Mucosa of rectum (tissue), 2 donors: Measurements from ENCODE around the gene OTOP1.
"Not testable (repeated sequence)": the region's sequence is repeated elsewhere in the genome, so short reads cannot be mapped to it uniquely, and the experiment has no call there.

Experiments used
- H3K27ac ChIP-seq, 2 donors: one replicate each; pipeline ENCODE4 v1.7.0; 2013; ENCODE audit warnings: inconsistent platforms in 2 of 2, low read depth in 2 of 2, low read length in 2 of 2
- H3K27me3 ChIP-seq, 2 donors: one replicate each; pipeline ENCODE4 v1.7.0; 2013; ENCODE audit warnings: low read length in 2 of 2; ENCODE audit not compliant: control insufficient read depth in 2 of 2, insufficient read depth in 2 of 2
- H3K36me3 ChIP-seq, 2 donors: one replicate each; pipeline ENCODE4 v1.7.0; 2013; ENCODE audit warnings: low read length in 2 of 2; ENCODE audit not compliant: control insufficient read depth in 2 of 2, insufficient read depth in 2 of 2
- H3K4me1 ChIP-seq, 2 donors: one replicate each; pipeline ENCODE4 v1.7.0; 2013; ENCODE audit warnings: low read length in 2 of 2, mild to moderate bottlenecking in 1 of 2; ENCODE audit not compliant: control insufficient read depth in 2 of 2, insufficient read depth in 2 of 2
- H3K4me3 ChIP-seq, 2 donors: one replicate each; pipeline ENCODE4 v1.7.0; 2013; ENCODE audit warnings: low read length in 2 of 2
- H3K9ac ChIP-seq, 2 donors: one replicate each; pipeline ENCODE4 v1.7.0; 2013; ENCODE audit warnings: low read length in 2 of 2, low read depth in 1 of 2, mild to moderate bottlenecking in 1 of 2
- H3K9me3 ChIP-seq, 2 donors: one replicate each; pipeline ENCODE4 v1.7.0; 2013; ENCODE audit warnings: low read length in 2 of 2; ENCODE audit not compliant: control insufficient read depth in 2 of 2
- donor health status: healthy.
- donor health status: Normal muscosa, but diverticular disease.

Gene OTOP1

GRCh38 chr4:4165701-4166392, 60.9 kb downstream of the OTOP1 start:
- H3K36me3 ChIP-seq, H3K27ac ChIP-seq, H3K4me3 ChIP-seq, H3K9ac ChIP-seq, H3K27me3 ChIP-seq, H3K4me1 ChIP-seq, H3K9me3 ChIP-seq: not testable (repeated sequence)

DNA sequence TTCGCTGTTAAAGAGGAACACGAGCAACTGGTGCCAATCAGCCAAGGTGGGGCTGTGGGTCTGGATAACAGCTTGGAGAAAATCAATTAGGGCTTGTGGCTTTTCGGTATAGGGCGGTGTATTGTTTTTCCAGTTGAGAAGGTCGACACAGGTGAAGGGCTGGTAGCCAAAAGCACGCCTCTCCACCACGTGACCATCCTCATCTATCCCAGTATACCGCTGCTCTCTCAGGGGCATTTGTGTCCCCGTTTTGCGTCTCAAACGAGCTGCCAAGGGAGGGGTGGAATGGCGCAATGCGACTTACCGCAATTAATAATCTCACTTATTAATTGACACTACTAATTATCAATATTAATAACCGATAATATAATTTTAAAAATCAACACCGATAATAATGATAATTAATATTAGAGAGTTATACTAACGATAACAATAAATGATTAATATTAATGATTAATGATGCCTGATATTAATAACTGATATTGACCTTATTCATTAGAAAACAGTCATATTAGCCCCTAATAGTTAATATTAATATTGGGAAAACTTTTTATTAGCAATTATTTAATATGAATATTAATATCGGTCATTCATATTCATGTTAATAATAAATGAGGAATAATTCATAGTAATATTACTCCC, 62.1 kb downstream of the OTOP1 start:
- not testable (repeated sequence) for H3K4me3 ChIP-seq, H3K9ac ChIP-seq, H3K9me3 ChIP-seq, H3K36me3 ChIP-seq, H3K4me1 ChIP-seq, H3K27me3 ChIP-seq, H3K27ac ChIP-seq

- H3K9me3 ChIP-seq, H3K36me3 ChIP-seq, H3K27ac ChIP-seq, H3K9ac ChIP-seq, H3K4me1 ChIP-seq, H3K4me3 ChIP-seq, H3K27me3 ChIP-seq: not testable (repeated sequence)
Measured at GRCh38 chr4:4162186-4162585, 64.5 kb downstream of the OTOP1 start.

GRCh38 chr4:4160956-4161665, 65.6 kb downstream of the OTOP1 start:
- H3K9ac ChIP-seq, H3K27me3 ChIP-seq, H3K27ac ChIP-seq, H3K4me1 ChIP-seq, H3K9me3 ChIP-seq, H3K36me3 ChIP-seq, H3K4me3 ChIP-seq: not testable (repeated sequence)

DNA sequence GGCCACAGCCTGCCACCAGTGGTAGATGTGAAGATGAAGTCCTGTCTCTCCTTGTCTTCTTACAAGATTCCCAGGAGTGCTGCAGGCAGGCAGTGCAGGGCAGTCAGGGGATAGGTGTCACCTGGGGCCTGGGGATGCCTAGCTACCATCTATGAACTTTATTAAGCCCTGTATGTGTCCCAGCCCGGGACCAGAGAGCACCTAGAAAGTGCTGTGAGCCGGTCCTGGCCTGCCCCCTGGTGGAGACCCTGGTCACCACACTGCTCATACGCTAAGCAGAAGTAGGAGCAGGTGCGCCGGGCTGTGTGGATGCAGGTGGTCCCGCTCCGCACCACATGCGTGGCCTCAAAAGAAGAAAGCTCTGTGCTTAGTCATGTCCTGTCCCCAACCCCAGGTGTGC, 81.1 kb downstream of the OTOP1 start:
- H3K4me3 ChIP-seq, H3K4me1 ChIP-seq, H3K27ac ChIP-seq, H3K9ac ChIP-seq, H3K27me3 ChIP-seq, H3K9me3 ChIP-seq, H3K36me3 ChIP-seq: not testable (repeated sequence)

DNA sequence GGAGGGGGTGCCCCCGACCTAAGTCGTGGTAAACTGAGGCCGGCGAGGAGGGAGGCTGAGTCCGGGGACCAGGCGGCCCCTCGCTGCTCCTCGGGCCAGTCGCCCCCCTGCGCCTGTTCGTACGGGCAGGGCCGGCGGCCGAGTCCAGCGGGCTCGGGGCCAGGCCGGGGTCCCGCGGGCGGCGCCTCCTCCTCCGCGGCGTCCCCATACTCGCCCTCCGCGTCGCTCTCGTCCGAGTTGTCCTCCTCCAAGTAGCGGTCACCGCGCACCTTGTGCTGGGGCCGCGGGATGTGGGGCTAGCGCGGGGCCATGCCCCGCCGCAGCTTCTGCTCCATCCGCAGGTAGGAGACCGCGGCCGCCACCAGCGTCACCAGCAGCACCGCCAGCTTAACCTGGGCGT, 83.4 kb downstream of the OTOP1 start:
- not testable (repeated sequence) for H3K9ac ChIP-seq, H3K4me1 ChIP-seq, H3K9me3 ChIP-seq, H3K27me3 ChIP-seq, H3K27ac ChIP-seq, H3K4me3 ChIP-seq, H3K36me3 ChIP-seq

GRCh38 chr4:4142679-4143078, 84.0 kb downstream of the OTOP1 start:
- not testable (repeated sequence) for H3K4me3 ChIP-seq, H3K27me3 ChIP-seq, H3K4me1 ChIP-seq, H3K9ac ChIP-seq, H3K36me3 ChIP-seq, H3K9me3 ChIP-seq, H3K27ac ChIP-seq

GRCh38 chr4:4141186-4141585, 85.5 kb downstream of the OTOP1 start:
- H3K9ac ChIP-seq, H3K27ac ChIP-seq, H3K36me3 ChIP-seq, H3K4me3 ChIP-seq, H3K4me1 ChIP-seq, H3K27me3 ChIP-seq, H3K9me3 ChIP-seq: not testable (repeated sequence)
